NK-92 (cell line): ENCODE data around the gene ZFYVE27.
"Not testable (repeated sequence)": the region's sequence is repeated elsewhere in the genome, so short reads cannot be mapped to it uniquely, and the experiment has no call there.

Experiments used
- DNase-seq: peaks from one replicate; lab custom pipeline; 2025; ENCODE audit not compliant: unreplicated experiment; lab: John Stamatoyannopoulos, UW

Gene ZFYVE27, protein sequence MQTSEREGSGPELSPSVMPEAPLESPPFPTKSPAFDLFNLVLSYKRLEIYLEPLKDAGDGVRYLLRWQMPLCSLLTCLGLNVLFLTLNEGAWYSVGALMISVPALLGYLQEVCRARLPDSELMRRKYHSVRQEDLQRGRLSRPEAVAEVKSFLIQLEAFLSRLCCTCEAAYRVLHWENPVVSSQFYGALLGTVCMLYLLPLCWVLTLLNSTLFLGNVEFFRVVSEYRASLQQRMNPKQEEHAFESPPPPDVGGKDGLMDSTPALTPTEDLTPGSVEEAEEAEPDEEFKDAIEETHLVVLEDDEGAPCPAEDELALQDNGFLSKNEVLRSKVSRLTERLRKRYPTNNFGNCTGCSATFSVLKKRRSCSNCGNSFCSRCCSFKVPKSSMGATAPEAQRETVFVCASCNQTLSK

DNA sequence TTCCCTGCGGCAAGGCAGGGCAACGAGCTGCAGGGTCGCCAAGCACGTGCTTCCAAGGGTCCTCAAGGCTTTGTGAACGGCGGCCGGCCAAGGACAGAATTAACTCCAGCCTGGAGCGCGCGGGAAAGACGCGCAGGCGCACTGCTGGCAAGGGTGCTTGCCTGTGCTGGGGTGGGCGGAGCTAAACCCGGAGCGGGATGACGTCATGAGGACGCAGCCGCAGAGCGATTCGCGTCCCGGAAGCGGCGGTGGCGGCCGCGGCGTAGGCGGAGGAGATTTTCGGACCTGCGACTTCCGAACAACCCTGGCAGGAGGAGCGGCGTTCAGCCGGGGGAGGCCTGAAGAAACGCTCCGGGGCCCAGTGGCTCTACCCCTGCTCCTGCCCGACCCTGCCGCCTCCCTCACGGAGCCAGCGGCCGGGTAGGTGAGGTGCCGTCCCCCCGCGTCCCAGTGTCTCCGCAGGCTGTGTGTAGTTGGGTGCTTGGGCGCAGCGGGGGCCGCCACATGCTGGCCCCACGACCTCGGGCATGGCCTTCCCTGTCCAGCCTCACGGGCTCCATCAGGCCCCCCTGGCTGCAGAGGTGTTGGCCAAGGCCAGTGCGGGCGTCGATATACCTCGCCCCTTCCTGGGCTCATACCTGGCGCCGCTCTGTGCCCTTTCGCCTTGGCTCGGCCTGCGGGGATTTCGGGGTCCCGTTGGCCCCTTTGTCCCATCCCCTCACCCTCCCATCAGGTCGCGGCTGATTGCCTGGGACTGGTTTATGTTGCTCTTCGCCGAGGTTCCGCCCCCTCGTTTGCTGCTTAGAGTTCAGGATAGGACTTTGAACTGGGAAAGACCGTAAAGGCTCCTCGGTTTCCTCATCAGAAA lies at the start of gene ZFYVE27:
ZFYVE27 (plus strand) TSS at position 227 of the 868 bp plus-strand sequence. CDS start 1,350 bp downstream, outside the sequence.
- peak; percentile 72 for DNase-seq

DNA sequence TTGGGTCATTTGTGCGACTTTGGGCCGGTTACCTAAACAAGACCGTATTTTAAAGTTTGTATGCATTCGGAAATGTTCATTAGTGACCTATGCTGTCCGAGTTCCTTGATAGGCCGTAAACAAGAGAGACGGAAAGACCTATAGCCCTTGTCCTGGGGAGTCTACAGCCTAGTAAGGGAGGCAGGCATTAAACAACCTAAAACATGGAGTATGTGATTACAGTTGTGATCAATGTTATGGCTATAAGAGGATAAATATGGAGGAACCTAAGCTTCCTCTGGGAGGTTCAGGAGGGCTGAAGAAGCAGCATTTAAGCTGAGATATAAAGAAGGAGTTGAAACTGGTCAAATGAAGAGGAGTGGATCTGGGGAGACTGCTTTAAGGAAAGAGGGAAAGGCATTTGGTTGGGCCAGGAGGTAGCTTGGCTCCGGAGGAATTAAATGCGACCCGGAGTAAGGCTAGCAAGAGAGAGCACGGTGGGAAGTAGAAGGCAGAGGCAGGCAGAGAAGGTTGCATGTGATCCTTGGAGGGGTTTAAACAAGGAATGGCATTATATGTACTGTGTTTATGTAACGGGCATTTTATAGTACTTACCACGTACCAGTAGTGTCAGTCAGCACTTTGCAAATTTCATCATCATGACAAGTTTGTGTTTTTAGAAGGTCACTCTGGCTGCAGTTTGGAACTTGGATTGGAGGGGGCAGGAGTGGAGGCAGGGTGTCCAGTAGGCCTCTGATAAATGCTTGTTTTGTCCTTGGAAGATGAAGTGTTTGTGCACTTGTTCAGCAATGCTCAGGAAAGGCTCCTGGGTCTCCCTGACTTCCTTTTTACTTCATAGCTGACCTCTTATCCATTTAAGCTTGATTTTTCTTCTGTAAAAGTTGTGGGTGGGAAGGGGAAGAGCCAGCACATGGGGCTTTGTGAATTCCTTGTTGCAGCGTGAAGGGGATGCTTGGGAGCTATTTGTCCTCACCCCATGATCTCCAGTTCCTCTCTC lies 48.8 kb upstream of the ZFYVE27 start:
- no peak for DNase-seq

DNA sequence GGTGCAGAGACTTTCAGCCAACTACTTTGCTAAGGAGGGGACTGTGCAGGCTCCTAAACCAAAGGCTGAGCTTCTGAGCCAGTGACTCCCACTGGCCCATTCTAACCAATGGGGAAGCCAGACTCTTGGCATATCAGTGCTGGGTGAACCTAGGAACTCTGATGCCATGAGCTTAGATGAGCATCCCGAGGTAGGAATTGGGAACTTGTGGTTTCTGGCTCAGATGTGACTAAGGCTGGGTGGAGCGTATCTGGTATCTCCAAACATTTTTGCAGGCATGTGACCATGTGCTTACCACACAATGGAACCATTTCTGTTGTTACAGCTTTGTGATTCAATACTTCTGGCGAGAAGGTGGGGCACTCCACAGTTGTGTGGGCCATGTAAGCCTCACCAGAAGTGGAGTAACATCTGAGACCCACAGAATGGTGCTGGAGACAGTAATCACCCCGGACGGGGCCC lies 47.3 kb upstream of the ZFYVE27 start:
- DNase-seq, result no peak

DNA sequence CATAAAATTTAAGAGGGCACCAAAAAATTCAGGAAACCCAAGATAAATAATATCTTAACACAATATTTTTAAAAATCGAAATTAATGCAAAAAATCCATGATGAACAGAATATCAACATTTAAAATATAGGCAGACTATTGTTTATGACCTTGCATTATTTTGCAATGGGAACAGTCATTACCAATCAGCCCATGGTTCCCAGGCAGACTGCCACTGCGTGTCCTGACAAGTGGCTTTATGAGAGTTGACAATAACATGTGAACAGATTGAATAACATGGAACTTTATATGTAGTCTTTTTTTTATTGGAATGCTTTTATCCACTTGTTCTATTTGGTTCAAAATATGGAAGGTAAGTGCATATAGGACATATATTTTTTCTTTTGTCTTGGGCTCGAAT lies 46.8 kb upstream of the ZFYVE27 start:
- no peak for DNase-seq

DNA sequence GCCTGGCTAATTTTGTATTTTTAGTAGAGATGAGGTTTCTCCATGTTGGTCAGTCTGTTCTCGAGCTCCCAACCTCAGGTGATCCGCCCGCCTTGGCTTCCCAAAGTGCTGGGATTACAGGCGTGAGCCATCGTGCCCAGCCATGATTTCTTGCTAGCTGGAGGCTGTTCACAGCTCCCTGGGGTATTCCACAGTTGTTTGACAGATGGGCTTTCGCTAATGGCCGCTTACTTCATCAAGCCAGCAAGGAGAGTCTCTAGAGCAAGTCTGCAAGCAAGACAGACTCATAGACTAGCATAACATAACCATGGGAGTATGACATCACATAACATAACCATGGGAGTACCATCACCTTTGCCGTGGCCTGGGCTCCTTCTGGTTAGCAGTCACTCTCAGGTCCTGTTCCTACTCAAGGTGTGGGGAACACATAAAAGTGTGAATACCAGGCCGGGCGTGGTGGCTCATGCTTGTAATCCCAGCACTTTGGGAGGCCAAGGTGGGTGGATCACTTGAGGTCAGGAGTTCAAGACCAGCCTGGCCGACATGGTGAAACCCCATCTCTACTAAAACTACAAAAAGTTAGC lies 38.8 kb upstream of the ZFYVE27 start:
- not testable (repeated sequence) for DNase-seq

DNA sequence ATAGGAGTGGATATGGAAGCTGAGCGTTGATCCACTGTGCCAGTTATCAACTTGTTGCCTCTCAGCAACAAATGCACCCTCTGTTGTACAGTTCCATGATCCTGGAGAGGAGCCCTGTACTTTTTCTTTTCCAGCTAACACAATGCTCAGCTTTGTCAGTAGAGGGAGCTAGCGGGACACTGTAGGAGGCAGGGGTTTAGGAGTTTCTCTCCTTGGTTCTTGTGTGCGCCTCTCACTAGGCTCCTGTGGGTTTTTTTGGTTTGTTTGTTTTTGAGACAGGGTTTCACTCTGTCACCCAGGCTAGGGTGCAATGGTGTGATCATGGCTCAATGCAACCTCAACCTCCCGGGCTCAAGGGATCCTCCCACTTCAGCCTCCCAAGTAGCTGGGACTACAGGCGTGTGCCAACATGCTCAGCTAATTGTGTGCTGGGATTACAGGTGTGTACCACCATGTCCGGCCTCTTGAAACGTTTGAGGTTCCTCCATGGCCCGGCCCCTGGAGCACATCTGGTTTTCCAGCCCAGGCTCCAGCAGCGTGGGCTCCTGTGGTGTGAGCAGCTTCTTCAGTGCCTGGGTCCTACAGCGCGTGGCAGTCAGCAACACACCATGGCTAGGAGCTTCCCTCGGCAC lies 35.4 kb upstream of the ZFYVE27 start:
- no peak for DNase-seq

DNA sequence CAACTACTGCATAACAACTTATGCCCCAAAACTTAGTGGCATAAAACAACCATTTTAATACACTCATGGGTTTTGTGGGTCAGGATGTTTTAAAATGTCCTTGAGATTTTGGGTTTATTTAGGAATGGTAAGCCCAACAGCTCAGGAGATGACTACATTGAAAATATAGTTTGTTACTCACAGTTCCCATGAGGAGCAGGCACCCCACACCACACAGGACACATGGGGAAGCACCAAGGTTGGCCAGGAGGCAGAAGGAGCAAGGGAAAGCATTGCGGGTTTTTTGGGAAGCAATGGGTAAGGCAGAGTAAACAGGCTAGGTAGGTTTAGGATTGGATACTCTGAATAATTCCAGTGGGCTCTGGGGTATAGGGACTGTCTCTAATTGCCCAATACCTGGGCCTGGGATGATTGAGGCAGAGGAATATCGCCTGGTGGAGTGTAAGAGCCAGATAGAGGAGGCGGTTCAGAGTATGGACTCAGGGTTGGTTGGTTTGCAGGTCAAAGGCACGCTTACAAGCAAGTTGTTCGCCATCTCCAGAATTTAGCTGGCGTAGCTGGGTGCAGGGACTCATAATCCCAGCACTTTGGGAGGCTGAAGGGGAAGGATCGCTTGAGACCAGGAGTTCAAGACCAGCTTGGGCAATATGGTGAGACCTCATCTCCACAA lies 33.4 kb upstream of the ZFYVE27 start:
- no peak for DNase-seq

DNA sequence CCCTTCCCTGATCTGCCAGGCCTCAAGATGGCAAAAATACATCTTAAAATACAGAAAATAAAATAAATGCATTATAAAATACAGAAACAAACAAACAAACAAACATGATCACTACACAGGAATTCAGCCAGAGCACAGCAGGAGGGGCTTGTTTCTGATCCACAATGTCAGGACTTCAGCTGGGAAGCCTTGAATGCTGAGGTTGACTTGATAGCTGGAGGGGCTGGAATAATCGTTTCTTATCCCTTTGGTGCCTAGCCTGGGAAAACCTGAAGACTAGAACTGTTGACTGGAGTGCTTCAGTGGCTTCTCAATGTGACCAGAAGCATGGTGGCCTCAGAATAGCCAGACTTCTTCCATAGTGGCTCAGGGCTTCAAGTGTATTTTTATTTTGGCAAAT lies 32.6 kb upstream of the ZFYVE27 start:
- DNase-seq, result no peak

DNA sequence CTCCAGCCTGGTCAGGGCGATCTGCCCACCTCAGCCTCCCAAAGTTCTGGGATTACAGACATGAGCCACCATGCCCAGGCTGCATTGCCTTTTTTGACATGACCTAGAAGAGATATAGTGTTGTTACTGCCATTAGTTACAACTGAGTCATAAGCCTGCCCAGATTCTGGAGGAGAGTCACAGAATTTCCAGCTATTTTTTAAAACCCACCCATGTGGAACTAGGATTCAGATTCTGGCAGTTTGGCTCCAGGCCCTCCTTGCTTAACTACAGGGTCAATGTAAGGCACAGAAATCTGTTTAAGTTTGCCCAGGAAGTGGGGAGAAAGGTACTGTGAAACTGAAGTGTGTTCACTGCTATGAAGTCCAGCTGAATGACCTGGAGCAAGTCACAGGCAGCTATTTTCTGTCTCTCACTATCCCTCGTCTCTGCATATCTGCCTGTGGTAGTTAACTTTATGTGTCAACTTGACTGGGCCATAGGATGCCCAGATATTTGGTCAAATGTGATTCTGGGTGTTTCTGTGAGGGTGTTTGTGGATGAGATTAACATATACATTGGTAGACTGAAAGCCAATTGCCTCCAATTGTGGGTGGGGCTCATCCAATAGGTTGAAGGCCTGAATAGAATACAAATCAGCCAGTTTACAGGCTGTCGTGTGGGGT lies 31.8 kb upstream of the ZFYVE27 start:
- DNase-seq, result no peak

DNA sequence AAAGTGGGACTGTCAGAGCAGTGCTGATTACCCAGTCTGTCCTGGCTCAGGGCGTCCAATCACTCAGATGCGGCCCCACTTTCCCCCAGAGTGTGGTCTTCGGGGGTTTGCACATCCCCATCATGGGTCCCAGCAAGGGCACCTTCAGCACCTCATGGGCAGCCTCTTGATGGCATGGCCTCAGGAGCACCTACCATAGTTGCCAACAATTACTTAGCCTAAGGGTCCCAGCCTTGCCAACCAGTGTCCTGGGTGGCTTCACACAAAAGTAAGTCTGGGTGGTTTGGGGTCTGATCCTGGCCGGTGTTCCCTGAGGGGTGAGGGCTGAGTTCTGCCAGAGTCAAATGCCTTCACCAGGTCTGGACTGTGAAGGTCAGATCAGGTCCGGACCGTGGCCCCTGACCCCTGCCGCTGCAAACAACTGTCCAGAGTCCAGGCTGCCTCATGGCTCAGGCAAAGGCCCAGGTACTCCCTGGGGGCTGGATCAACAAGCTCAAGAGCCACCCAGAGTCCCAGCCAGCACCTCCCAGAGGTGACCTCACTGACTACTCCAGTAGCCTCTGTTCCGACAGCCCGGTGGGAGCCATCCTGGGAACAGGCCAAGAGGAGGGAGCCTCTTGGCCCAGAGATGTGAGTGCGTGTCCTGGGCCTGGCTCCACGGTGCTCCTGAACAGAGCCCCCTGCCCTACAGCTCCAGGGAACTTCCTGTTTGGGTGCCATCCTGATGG lies 29.6 kb upstream of the ZFYVE27 start:
- DNase-seq, result no peak

DNA sequence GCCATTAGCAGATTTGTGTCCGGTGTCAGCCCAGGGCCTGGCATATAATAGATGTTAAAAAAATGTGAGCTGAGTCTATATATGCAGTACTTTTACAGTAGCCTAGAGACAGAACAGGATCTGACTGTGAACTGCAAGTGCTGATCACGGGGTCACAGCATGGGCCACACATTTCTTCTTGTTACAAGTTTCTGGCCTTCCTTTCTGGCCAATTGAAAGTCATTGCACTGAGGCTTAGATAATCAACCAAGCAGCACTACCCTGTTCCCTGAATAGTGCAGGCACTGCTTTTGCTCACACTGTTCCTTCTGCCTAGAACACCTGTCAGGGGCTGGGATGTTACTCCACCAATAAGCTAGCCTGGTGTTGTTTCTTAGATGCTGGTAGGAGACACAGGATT lies 28.8 kb upstream of the ZFYVE27 start:
- no peak for DNase-seq

DNA sequence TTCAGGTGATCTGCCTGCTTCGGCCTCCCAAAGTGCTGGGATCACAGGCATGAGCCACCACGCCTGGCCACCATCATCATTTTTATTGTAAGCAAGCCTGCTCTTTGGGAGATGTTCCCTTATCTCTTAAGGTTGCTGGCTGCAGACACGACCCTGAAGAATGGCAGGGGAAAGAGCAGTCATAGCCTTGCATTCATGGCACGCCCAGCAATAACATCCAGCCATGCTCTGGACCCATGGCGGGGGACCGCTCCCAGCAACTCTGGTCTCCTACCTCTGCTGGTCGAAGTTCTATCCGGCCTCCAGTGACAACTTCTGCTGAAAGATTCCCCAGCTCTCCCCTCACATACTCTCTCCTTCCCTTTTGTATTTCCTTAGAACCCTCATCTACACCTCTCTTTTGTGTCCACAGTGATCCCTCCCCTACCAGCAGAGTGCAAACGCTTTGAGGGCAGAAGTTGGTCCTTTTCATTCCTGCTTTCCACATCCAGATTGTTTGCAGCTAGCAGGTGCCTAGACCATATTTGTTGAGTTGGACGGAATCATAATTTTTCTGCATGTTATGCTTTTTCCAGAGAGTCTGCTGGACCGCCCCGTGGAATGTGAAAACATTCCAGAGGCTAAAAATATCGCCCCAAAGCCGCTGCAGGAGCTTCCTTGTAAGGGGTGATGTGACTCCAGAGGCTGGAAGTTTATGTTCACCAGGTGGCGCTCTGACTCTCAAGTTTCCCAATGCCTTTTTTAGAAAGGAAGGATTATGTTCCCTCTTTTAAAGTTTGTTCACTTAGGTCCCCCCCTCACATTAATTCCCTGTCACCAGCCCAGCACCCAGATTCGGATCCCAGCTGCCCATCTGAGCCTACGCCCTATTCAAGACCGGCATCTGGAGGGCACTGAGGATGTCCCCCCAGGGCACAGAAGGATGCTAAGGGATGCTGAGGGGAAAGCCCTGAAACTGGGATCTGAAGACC lies 27.7 kb upstream of the ZFYVE27 start:
- DNase-seq, result no peak

DNA sequence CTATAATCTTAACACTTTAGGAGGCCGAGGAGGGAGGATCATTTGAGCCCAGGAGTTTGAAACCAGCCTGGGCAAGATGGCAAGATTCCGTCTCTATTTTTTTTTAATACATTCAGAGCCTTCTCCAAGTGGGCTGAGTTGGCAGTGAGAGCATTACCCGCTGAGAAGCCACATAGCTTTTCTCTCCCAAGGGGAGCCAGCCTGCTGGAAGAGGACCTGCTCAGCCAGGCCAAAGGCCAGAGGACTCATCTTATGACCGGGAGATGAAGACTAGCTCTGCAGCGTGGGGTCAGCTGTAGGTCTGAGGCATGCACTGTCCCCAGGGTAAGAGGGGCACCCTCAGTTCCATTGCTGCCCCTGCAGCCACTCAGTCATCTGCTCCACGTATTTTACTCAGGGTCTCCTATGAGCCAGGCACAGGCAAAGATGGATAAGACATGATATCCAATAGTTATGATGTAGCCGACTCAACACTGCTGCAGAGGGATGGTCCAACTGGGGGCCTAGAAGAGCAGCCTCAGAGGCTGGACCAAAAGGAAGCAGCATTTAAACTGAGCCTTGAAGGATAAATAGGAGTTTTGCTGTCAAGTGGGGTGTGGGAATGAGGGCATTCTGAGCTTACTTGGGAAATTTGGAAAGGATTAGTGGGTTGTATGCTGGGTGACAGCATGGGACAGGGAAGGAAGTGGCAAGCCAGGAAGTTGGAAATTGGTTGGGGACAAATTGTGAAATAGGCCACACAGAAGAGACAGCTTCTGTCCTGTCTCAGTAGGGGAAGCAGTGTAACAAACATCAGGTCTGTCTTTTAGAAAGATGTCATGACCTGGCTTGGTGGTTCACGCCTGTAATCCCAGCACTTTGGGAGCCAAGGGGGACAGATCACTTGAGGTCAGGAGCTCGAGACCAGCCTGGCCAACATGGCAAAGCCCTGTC lies 25.0 kb upstream of the ZFYVE27 start:
- DNase-seq, result no peak

DNA sequence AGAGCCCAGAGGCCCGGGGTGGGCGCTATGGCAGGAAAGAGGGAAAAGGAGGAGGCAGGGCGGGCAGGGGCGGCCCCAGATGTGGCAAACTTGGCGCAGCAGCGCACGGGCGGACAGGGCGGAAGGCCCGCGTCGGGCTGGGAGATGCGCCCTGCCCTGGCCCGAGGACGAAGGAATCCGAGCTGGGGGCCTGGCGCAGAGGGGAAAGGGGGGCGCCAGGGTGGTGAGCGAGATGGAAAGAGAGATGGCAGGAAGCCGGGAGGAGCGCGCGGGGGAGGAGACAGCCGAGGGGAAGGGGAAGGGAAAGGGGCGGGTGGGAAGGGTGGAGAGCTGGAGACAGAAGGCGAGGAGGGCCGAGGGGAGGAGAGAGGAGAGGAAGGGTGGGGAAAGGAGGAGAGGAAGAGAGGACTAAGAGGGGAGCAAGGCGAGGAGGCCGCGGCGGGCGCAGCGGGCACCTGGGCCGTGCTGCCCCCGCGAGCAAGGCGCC lies 23.5 kb upstream of the ZFYVE27 start, which contains the start of gene MARVELD1:
MARVELD1 (plus strand) TSS at position 392 of the 487 bp plus-strand sequence. CDS start 147 bp downstream, outside the sequence.
- no peak for DNase-seq

DNA sequence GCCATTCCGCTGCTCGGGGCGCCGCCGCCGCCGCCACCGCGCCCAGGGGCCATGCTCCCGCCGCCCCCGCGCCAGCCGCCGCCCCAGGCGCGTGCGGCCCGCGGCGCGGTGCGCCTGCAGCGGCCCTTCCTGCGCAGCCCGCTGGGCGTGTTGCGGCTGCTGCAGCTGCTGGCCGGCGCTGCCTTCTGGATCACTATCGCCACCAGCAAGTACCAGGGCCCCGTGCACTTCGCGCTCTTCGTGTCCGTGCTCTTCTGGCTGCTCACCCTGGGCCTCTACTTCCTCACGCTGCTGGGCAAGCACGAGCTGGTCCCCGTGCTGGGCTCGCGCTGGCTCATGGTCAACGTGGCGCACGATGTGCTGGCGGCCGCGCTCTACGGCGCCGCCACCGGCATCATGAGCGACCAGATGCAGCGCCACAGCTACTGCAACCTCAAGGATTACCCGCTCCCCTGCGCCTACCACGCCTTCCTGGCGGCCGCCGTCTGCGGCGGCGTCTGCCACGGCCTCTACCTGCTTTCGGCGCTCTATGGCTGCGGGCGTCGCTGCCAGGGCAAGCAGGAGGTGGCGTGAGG lies 23.0 kb upstream of the ZFYVE27 start:
- DNase-seq, result no peak
